GM18505 (cell line): ENCODE results near the gene SLC25A19.

Experiments
- ATAC-seq: cut with Tn5 transposase; IDR thresholded peaks from one replicate; pipeline ENCODE4 v1.9.1; 2021; ENCODE audit not compliant: unreplicated experiment
- POLR2A ChIP-seq: IDR thresholded peaks from 4 replicates; pipeline ENCODE4 v1.6.1; 2011; ENCODE audit warnings: borderline replicate concordance; ENCODE audit not compliant: insufficient read depth, insufficient read length; ENCODE audit errors: extremely low read depth

Gene SLC25A19

GRCh38 chr17:75250009-75250471 is 39.2 kb downstream of the SLC25A19 start:
- no peak for TF ChIP-seq POLR2A
- ATAC-seq: peak; percentile 80

- TF ChIP-seq POLR2A: no peak
- ATAC-seq: no peak
Observed at GRCh38 chr17:75249564-75249963, 39.7 kb downstream of the SLC25A19 start.

- ATAC-seq: no peak
- no peak for TF ChIP-seq POLR2A
Observed at GRCh38 chr17:75246404-75246803, 42.8 kb downstream of the SLC25A19 start.

- TF ChIP-seq POLR2A: no peak
- ATAC-seq: no peak
Observed at GRCh38 chr17:75245011-75245410, 44.2 kb downstream of the SLC25A19 start.

- ATAC-seq: no peak
- no peak for TF ChIP-seq POLR2A
Observed at GRCh38 chr17:75244133-75244866, 44.9 kb downstream of the SLC25A19 start.

- no peak for ATAC-seq
- no peak for TF ChIP-seq POLR2A
Observed at GRCh38 chr17:75242461-75243042, 46.7 kb downstream of the SLC25A19 start.

- TF ChIP-seq POLR2A: no peak
- no peak for ATAC-seq
Observed at GRCh38 chr17:75241996-75242460, 47.2 kb downstream of the SLC25A19 start.

- no peak for ATAC-seq
- no peak for TF ChIP-seq POLR2A
Observed at GRCh38 chr17:75241502-75241901, 47.7 kb downstream of the SLC25A19 start.

GRCh38 chr17:75241143-75241430 is 48.1 kb downstream of the SLC25A19 start:
- no peak for ATAC-seq
- TF ChIP-seq POLR2A: no peak

- TF ChIP-seq POLR2A: no peak
- ATAC-seq: no peak
Observed at GRCh38 chr17:75240394-75241142, 48.7 kb downstream of the SLC25A19 start.

GRCh38 chr17:75239778-75240393 is 49.3 kb downstream of the SLC25A19 start:
- TF ChIP-seq POLR2A: no peak
- ATAC-seq: no peak

- no peak for ATAC-seq
- TF ChIP-seq POLR2A: no peak
Observed at GRCh38 chr17:75239214-75239613, 50.0 kb downstream of the SLC25A19 start.

- ATAC-seq: no peak
- TF ChIP-seq POLR2A: no peak
Observed at GRCh38 chr17:75238684-75239191, 50.5 kb downstream of the SLC25A19 start.

GRCh38 chr17:75238020-75238580 is 51.1 kb downstream of the SLC25A19 start:
- no peak for TF ChIP-seq POLR2A
- no peak for ATAC-seq
